ENCODE results near the gene IPMK.

The IPMK gene

GRCh38 chr10:58304099-58304633 lies 36.5 kb upstream of the IPMK start (continued):
- TF ChIP-seq, protein P1, sequence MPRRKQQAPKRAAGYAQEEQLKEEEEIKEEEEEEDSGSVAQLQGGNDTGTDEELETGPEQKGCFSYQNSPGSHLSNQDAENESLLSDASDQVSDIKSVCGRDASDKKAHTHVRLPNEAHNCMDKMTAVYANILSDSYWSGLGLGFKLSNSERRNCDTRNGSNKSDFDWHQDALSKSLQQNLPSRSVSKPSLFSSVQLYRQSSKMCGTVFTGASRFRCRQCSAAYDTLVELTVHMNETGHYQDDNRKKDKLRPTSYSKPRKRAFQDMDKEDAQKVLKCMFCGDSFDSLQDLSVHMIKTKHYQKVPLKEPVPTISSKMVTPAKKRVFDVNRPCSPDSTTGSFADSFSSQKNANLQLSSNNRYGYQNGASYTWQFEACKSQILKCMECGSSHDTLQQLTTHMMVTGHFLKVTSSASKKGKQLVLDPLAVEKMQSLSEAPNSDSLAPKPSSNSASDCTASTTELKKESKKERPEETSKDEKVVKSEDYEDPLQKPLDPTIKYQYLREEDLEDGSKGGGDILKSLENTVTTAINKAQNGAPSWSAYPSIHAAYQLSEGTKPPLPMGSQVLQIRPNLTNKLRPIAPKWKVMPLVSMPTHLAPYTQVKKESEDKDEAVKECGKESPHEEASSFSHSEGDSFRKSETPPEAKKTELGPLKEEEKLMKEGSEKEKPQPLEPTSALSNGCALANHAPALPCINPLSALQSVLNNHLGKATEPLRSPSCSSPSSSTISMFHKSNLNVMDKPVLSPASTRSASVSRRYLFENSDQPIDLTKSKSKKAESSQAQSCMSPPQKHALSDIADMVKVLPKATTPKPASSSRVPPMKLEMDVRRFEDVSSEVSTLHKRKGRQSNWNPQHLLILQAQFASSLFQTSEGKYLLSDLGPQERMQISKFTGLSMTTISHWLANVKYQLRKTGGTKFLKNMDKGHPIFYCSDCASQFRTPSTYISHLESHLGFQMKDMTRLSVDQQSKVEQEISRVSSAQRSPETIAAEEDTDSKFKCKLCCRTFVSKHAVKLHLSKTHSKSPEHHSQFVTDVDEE (CRISPR knock-in tag; IDR thresholded peaks at IDR 0.05): no peak

- TF ChIP-seq ISL1 (CRISPR knock-in tag; IDR thresholded peaks at IDR 0.05) (no peak), ZC3H10 (CRISPR knock-in tag; IDR thresholded peaks at IDR 0.05) (no peak), OSR1 (CRISPR knock-in tag; IDR thresholded peaks at IDR 0.05) (no peak), GLIS3 (CRISPR knock-in tag; IDR thresholded peaks at IDR 0.05) (no peak), TCF4 (CRISPR knock-in tag; IDR thresholded peaks at IDR 0.05; ENCODE audit: borderline replicate concordance) (no peak), RARB (CRISPR knock-in tag; IDR thresholded peaks at IDR 0.05) (no peak), TOX (CRISPR knock-in tag; IDR thresholded peaks at IDR 0.05; ENCODE audit: borderline replicate concordance) (no peak), ARNTL (CRISPR knock-in tag; IDR thresholded peaks at IDR 0.05; ENCODE audit: borderline replicate concordance, low read depth) (no peak), CSRNP3 (CRISPR knock-in tag; IDR thresholded peaks at IDR 0.05) (no peak), PATZ1 (CRISPR knock-in tag; IDR thresholded peaks at IDR 0.05; ENCODE audit: borderline replicate concordance) (no peak), ZNF8 (CRISPR knock-in tag; IDR thresholded peaks at IDR 0.05) (no peak), SNAI2 (CRISPR knock-in tag; IDR thresholded peaks at IDR 0.05) (no peak), ESRRG (CRISPR knock-in tag; IDR thresholded peaks at IDR 0.05) (no peak), ZFP30 (CRISPR knock-in tag; IDR thresholded peaks at IDR 0.05) (no peak), ZNF70 (CRISPR knock-in tag; IDR thresholded peaks at IDR 0.05) (no peak), PPARA (CRISPR knock-in tag; IDR thresholded peaks at IDR 0.05; ENCODE audit: borderline replicate concordance) (no peak), BACH2 (CRISPR knock-in tag; IDR thresholded peaks at IDR 0.05; ENCODE audit: borderline replicate concordance) (no peak)
- TF ChIP-seq, protein P2, sequence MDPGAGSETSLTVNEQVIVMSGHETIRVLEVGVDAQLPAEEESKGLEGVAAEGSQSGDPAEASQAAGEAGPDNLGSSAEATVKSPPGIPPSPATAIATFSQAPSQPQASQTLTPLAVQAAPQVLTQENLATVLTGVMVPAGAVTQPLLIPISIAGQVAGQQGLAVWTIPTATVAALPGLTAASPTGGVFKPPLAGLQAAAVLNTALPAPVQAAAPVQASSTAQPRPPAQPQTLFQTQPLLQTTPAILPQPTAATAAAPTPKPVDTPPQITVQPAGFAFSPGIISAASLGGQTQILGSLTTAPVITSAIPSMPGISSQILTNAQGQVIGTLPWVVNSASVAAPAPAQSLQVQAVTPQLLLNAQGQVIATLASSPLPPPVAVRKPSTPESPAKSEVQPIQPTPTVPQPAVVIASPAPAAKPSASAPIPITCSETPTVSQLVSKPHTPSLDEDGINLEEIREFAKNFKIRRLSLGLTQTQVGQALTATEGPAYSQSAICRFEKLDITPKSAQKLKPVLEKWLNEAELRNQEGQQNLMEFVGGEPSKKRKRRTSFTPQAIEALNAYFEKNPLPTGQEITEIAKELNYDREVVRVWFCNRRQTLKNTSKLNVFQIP (CRISPR knock-in tag; IDR thresholded peaks at IDR 0.05; ENCODE audit: borderline replicate concordance, low read depth): no peak
- TF ChIP-seq, protein P1 (CRISPR knock-in tag; IDR thresholded peaks at IDR 0.05): no peak
- no peak for ATAC-seq
These were observed 34.6 kb upstream of the IPMK start for GRCh38 chr10:58302254-58302653.

DNA sequence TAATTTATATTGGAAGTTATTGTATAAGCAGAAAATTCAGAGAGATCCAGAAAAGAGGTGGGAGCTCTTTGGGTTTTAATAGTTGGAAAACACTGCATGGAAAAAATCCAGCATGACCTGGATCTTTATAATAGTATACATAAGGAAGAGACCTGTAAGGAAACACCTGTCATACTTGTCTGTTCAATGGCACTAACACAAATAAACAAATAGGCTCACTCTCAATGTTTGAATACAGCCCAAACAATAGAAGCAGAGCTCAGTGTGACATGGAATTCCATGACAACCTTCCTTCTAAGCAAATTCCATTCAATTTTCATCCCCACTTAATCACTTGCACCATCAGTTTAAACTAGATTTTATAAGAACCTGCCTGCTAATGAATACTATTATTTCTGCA lies 33.0 kb upstream of the IPMK start:
- TF ChIP-seq ZFP3 (CRISPR knock-in tag; IDR thresholded peaks at IDR 0.05) (no peak), ISL1 (CRISPR knock-in tag; IDR thresholded peaks at IDR 0.05) (no peak), OSR1 (CRISPR knock-in tag; IDR thresholded peaks at IDR 0.05) (no peak), ZNF565 (CRISPR knock-in tag; conservative IDR thresholded peaks at IDR 0.05; ENCODE audit: low read depth) (no peak), SNAI2 (CRISPR knock-in tag; IDR thresholded peaks at IDR 0.05) (no peak), CSRNP3 (CRISPR knock-in tag; IDR thresholded peaks at IDR 0.05) (no peak)
- no peak for ATAC-seq
